Mammary epithelial cell (primary cell): ENCODE results near the gene ARFGAP1.

Source experiments
- CTCF ChIP-seq, 2 donors: IDR thresholded peaks in 1 of 2; conservative IDR thresholded peaks in 1 of 2; 2 replicates each; pipeline ENCODE4 v1.5.1; 2011 to 2012; ENCODE audit warnings: inconsistent platforms in 2 of 2, low read length in 2 of 2, mild to moderate bottlenecking in 2 of 2, control low read depth in 1 of 2, low read depth in 1 of 2; ENCODE audit not compliant: insufficient read depth in 1 of 2; ENCODE audit errors: extremely low read depth in 1 of 2
- EZH2 ChIP-seq: IDR thresholded peaks from 2 replicates; pipeline ENCODE4 v1.6.1; 2012; ENCODE audit warnings: low read length, inconsistent platforms, borderline replicate concordance

- TF ChIP-seq CTCF (conservative IDR thresholded peaks at IDR 0.05 in 1 of 2, IDR thresholded peaks at IDR 0.05 in 1 of 2; ENCODE audit: extremely low read depth in 1 of 2, insufficient read depth in 1 of 2, low read depth in 1 of 2, low read length in 2 of 2): no peak
- TF ChIP-seq EZH2: no peak
Measured at GRCh38 chr20:63305393-63305792, 32.8 kb downstream of the ARFGAP1 start.
